ENCODE results near the gene LDLRAD3. TPM values are rescaled to one million over a fixed set of nuclear protein-coding genes. Genes with fewer than 3 reads are reported as not detected.

LDLRAD3 gene
- total RNA-seq, 1 donor from 2014 or later, result 18.2 TPM

- Mint-ChIP-seq H3K27ac (ENCODE audit: unreplicated experiment) (no peak overlapping the region), H3K27me3 (ENCODE audit: unreplicated experiment) (no peaks in the 10 kb centered on the region), H3K4me1 (ENCODE audit: unreplicated experiment) (peaks cover 29% of the 10 kb centered on the region), H3K36me3 (ENCODE audit: unreplicated experiment) (peaks cover 7% of the 10 kb centered on the region), H3K4me3 (ENCODE audit: unreplicated experiment) (no peak overlapping the region), H3K9me3 (ENCODE audit: unreplicated experiment) (peaks cover 15% of the 10 kb centered on the region)
- DNase-seq (ENCODE audit: extremely low spot score, unreplicated experiment), result no peak
- TF ChIP-seq CTCF (IDR thresholded peaks at IDR 0.05), result no peak
Measured at GRCh38 chr11:36070213-36070953, 126.5 kb downstream of the LDLRAD3 start.

- H3K4me1 Mint-ChIP-seq (ENCODE audit: unreplicated experiment), result peaks cover 34% of the 10 kb centered on the region
- no peak for DNase-seq (ENCODE audit: extremely low spot score, unreplicated experiment)
- H3K4me3 Mint-ChIP-seq (ENCODE audit: unreplicated experiment), result no peak overlapping the region
- no peak for TF ChIP-seq CTCF (IDR thresholded peaks at IDR 0.05)
- no peak overlapping the region for H3K27ac Mint-ChIP-seq (ENCODE audit: unreplicated experiment)
- H3K27me3 Mint-ChIP-seq (ENCODE audit: unreplicated experiment), result no peaks in the 10 kb centered on the region
- peaks cover 7% of the 10 kb centered on the region for H3K36me3 Mint-ChIP-seq (ENCODE audit: unreplicated experiment)
- peaks cover 12% of the 10 kb centered on the region for H3K9me3 Mint-ChIP-seq (ENCODE audit: unreplicated experiment)
Measured at GRCh38 chr11:36070954-36071330, 127.1 kb downstream of the LDLRAD3 start.

DNA sequence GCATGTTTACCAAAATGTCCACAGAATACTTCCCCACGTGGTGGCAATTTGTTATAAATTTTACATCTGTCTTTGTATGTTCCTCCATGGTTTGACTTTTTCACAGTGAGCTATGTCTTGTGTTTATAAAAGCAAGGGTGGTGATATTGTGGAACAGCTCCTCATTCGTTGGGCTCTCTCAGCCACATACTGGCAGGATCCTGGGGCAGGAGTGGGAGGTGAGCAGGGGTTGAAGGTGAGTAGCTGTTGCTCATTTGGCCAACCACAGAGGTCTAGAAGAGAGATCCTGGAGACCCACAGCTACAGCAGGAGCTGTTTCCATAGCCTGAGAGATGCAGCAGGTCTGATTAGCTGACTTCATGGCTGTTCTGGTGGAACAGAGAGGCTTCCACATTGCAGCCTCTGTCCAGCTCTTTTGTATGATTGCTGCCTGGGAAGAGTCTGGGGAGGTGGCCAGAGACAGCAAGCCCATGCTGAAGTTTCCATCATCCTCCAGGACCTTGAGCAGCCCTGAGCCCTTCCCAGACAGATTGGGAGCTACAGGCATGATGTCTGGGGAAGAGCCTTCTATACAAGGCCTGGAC, 128.1 kb downstream of the LDLRAD3 start:
- no peaks in the 10 kb centered on the region for H3K27me3 Mint-ChIP-seq (ENCODE audit: unreplicated experiment)
- peaks cover under 1% of the 10 kb centered on the region for H3K36me3 Mint-ChIP-seq (ENCODE audit: unreplicated experiment)
- no peak overlapping the region for H3K4me3 Mint-ChIP-seq (ENCODE audit: unreplicated experiment)
- H3K9me3 Mint-ChIP-seq (ENCODE audit: unreplicated experiment), result peaks cover 1% of the 10 kb centered on the region
- H3K4me1 Mint-ChIP-seq (ENCODE audit: unreplicated experiment), result peaks cover 36% of the 10 kb centered on the region
- no peak for DNase-seq (ENCODE audit: extremely low spot score, unreplicated experiment)
- no peak overlapping the region for H3K27ac Mint-ChIP-seq (ENCODE audit: unreplicated experiment)
- no peak for TF ChIP-seq CTCF (IDR thresholded peaks at IDR 0.05)

GRCh38 chr11:36073411-36074203, 129.7 kb downstream of the LDLRAD3 start:
- Mint-ChIP-seq H3K27ac (ENCODE audit: unreplicated experiment) (peak overlapping the region; percentile 78), H3K9me3 (ENCODE audit: unreplicated experiment) (no peaks in the 10 kb centered on the region), H3K4me1 (ENCODE audit: unreplicated experiment) (peaks cover 36% of the 10 kb centered on the region), H3K27me3 (ENCODE audit: unreplicated experiment) (no peaks in the 10 kb centered on the region), H3K4me3 (ENCODE audit: unreplicated experiment) (no peak overlapping the region), H3K36me3 (ENCODE audit: unreplicated experiment) (no peaks in the 10 kb centered on the region)
- no peak for DNase-seq (ENCODE audit: extremely low spot score, unreplicated experiment)
- TF ChIP-seq CTCF (IDR thresholded peaks at IDR 0.05), result no peak

- no peaks in the 10 kb centered on the region for H3K36me3 Mint-ChIP-seq (ENCODE audit: unreplicated experiment)
- no peaks in the 10 kb centered on the region for H3K9me3 Mint-ChIP-seq (ENCODE audit: unreplicated experiment)
- no peak overlapping the region for H3K4me3 Mint-ChIP-seq (ENCODE audit: unreplicated experiment)
- H3K27me3 Mint-ChIP-seq (ENCODE audit: unreplicated experiment), result no peaks in the 10 kb centered on the region
- no peak for TF ChIP-seq CTCF (IDR thresholded peaks at IDR 0.05)
- H3K27ac Mint-ChIP-seq (ENCODE audit: unreplicated experiment), result peak overlapping the region; percentile 32
- peaks cover 36% of the 10 kb centered on the region for H3K4me1 Mint-ChIP-seq (ENCODE audit: unreplicated experiment)
- no peak for DNase-seq (ENCODE audit: extremely low spot score, unreplicated experiment)
Measured at GRCh38 chr11:36074941-36075431, 131.1 kb downstream of the LDLRAD3 start.
